GM12874 (cell line): ENCODE results near the gene TPRN.

Experiments used
- TF ChIP-seq, protein P1 (sequence below): IDR thresholded peaks from 2 replicates; pipeline ENCODE4 v1.5.1; 2011; ENCODE audit warnings: low read depth, mild to moderate bottlenecking, control low read depth, low read length, moderate library complexity; ENCODE audit not compliant: insufficient read depth

TPRN gene

DNA sequence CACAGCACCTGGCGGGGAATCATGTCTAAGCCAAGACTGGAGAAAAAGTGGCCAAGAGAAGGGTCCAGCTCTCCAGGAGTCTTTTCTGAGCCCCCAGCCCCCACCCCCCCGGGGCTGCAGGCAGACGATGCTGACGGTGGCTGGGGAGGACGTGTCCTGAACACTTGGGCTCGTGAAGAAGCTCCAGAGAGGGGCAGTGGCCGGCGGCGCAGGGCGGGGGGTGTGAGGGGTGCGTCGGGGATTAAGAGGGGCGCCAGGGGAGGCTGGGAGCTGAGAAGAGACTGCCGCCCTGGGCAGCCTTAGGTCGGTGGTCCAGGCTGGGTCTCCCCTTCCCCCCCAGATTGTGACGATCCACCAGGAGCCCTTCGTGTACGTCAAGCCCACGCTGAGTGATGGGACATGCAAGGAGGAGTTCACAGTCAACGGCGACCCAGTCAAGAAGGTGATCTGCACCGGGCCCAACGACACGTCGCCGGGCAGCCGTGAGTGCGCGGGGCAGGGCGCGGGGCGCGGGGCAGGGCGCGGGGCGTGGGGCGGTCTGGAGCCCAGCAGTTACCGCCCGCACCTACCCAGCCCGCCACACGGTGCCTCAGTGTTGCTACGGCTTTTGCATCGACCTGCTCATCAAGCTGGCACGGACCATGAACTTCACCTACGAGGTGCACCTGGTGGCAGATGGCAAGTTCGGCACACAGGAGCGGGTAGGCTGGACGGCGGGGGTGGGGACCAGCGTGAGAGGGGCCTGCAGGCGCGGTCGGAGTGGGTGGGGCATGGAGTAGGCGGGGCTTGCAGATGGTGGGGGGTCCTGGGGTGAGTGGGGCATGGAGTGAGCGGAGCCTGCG is 39.6 kb downstream of the TPRN start:
- TF ChIP-seq, protein P1, sequence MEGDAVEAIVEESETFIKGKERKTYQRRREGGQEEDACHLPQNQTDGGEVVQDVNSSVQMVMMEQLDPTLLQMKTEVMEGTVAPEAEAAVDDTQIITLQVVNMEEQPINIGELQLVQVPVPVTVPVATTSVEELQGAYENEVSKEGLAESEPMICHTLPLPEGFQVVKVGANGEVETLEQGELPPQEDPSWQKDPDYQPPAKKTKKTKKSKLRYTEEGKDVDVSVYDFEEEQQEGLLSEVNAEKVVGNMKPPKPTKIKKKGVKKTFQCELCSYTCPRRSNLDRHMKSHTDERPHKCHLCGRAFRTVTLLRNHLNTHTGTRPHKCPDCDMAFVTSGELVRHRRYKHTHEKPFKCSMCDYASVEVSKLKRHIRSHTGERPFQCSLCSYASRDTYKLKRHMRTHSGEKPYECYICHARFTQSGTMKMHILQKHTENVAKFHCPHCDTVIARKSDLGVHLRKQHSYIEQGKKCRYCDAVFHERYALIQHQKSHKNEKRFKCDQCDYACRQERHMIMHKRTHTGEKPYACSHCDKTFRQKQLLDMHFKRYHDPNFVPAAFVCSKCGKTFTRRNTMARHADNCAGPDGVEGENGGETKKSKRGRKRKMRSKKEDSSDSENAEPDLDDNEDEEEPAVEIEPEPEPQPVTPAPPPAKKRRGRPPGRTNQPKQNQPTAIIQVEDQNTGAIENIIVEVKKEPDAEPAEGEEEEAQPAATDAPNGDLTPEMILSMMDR, result no peak

DNA sequence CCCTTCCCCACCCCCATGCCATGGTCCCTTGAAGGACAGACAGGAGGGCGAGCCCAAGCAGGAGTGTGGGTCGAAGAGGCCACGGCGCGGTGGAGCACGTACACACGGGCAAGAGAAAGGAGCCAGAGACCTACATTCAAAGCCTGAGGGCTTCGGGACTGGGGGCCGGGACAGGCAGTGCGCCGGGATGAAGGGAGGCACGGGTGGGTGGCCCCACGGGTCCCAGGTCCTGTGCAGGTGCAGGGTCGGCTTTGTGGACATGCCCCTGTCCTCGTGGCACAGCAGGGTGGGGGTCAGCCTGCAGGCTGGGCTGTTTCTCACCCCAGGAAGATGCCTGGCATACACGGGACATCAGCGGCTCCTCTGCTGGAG is 40.5 kb downstream of the TPRN start:
- TF ChIP-seq, protein P1, result no peak

DNA sequence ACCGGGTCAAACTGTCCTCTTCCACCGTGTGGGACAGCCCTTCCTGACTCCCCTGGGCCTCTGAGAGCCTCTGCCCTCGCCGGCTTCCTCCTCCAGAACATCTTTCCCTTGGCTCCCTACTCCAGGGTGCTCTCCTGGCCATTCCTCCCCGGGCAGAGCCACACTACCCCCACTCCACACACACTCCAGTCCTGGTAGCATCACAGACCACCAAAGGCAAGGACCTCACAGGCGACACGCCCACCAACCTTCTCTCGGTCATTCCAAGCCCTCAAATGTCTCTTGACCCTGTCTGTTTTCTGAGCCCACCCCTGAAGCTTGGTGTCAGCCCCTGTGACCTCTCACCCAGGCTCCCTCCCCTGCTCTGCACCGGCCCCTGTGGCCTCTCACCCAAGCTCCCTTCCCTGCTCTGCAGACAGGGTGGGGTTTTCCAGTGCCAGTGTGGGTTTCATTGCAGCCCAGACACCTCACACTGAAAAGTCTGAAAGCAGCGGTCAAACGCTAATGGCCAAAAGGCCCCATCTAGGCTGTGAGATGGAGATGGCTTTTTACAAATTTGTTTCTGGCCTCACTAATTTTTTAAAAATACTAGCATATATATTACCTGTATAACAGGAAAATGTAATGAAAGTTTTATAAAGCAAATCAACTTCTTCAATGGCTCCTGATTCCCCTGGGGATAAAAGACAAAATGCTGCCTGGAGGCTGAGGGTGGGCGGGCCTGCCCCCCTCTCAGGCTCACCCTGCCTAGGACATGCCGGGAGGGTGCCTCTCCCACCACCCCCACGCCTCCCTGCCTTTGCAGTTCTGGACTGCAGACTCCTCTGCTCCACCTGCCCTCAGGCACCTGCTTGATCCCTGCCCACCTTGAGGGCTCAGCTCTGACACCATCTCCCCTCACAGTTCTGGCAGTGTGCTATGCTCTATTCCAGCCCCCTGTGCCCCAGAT is 41.2 kb downstream of the TPRN start:
- TF ChIP-seq, protein P1, result no peak

DNA sequence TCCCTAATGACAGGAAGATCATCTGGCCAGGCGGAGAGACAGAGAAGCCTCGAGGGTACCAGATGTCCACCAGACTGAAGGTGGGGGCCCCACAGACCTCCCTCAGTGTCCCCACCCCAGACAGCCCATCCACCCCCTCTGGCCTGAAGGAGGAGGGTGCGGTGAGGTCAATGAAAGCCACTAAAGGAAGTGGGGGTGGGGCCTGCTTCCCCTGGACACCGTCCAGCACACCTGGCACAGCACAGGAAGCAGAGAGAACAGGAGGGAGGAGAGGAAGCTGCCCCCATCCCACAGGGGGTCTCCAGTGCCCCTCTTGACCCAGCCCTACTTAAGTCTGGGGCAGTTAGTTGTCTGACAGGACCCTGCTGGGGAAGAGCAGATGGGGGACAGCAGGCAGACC is 41.9 kb downstream of the TPRN start:
- TF ChIP-seq, protein P1, result no peak

DNA sequence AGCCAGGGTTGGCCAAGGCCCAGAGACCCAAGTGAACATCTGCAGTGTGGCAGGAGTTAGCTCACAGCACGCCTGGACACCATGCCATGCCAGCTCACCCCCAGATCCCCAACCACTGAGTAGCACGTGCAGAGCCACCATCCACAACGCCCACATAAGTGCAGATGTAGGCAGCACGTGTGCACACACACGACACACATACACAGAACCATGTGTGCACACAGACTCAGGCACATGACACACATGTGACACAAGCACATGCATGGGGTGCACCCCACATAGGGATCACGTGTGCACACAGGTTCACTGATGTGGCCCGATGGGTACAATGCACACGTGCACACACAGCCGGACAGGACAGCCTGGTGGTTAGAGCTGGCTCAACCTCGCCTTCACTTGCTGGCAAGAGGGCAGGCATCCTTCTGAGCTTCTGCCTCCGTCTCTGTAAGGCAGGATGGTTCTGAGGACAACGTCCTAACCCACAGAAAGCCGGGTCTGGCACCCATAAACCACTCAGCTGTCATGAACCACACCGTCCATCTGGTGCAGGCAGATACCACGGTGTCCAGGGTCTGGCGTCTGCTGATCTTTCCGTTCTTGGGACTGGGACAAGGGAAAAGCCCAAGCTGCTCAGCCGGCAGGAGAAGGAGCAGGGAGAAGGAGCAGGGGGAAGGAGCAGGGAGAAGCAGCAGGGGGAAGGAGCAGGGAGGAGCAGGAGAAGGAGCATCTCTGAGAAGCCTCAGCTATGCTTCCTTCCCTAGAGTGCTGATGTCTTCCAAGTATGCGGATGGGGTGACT is 42.7 kb downstream of the TPRN start:
- TF ChIP-seq, protein P1, result no peak

DNA sequence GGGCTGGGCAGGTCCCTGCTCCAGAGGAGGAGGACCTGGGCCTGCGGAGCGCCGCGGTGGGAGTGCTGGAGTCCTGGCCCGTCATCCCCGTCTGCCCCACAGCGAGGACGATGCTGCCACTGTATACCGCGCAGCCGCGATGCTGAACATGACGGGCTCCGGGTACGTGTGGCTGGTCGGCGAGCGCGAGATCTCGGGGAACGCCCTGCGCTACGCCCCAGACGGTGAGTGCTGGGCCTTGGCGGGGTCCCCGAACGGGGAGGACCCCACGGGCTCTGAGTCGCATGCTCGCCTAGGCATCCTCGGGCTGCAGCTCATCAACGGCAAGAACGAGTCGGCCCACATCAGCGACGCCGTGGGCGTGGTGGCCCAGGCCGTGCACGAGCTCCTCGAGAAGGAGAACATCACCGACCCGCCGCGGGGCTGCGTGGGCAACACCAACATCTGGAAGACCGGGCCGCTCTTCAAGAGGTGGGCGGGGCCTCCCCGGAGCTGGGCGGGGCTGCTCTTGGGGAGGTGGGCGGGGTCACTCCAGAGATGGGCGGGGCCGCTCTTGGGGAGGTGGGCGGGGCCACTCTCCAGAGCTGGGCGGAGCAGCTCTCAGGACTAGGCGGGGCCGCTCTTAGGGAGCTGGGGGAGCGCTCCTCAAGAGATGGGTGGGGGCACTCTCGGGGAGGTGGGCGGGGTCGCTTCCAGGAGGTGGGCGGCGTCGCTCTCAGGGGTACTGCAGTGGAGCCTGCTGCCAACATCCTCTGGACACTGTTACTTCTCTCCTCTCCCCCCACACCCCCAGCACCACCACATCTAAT is 43.8 kb downstream of the TPRN start:
- TF ChIP-seq, protein P1, result no peak
